Transverse colon (tissue), 4 donors: ENCODE results near the gene EHMT1. TPM values are rescaled to one million over a fixed set of nuclear protein-coding genes. Genes with fewer than 3 reads are reported as not detected.
"Not testable (repeated sequence)": the region's sequence is repeated elsewhere in the genome, so short reads cannot be mapped to it uniquely, and the experiment has no call there.

Experiments used
- DNase-seq: peaks from one replicate; pipeline ENCODE4 v3.0.0-alpha.2; 2019
- H3K27ac ChIP-seq, 4 donors: fragments of 200-600 bp; sonication (generic); 2 replicates each; pipeline ENCODE4 v1.5.1; 2016 to 2018; ENCODE audit warnings: inconsistent platforms in 4 of 4
- H3K27me3 ChIP-seq: fragments of 200-600 bp; sonication (generic); 2 replicates; pipeline ENCODE4 v1.5.1; 2017; ENCODE audit warnings: inconsistent platforms
- H3K36me3 ChIP-seq, 4 donors: fragments of 200-600 bp; sonication (generic); 2 replicates each; pipeline ENCODE4 v1.5.1; 2017 to 2019; ENCODE audit warnings: inconsistent platforms in 4 of 4
- H3K4me1 ChIP-seq, 4 donors: fragments of 200-600 bp; sonication (generic); 2 replicates each; pipeline ENCODE4 v1.5.1; 2017 to 2020; ENCODE audit warnings: inconsistent platforms in 4 of 4
- H3K4me3 ChIP-seq, 4 donors: fragments of 200-600 bp; sonication (generic); 1 replicate in 1 of 4; 2 replicates in 3 of 4; pipeline versions ENCODE4 v1.5.1 to v1.6.1; 2017 to 2019; ENCODE audit warnings: inconsistent platforms in 4 of 4
- H3K9me3 ChIP-seq, 2 donors: fragments of 200-600 bp; sonication (generic); 2 replicates each; pipeline ENCODE4 v1.5.1; 2017 to 2019; ENCODE audit warnings: inconsistent platforms in 2 of 2
- CTCF ChIP-seq, 5 experiments: fragments of 200-600 bp in 3 of 5; fragments of 450-650 bp in 2 of 5; sonication (generic) in 3 of 5; IDR thresholded peaks; 1 replicate in 2 of 5; 2 replicates in 3 of 5; pipeline ENCODE4 v1.5.1; 2016 to 2017; ENCODE audit warnings: antibody characterized with exemption in 5 of 5, inconsistent platforms in 3 of 5, mild to moderate bottlenecking in 2 of 5, moderate library complexity in 1 of 5
- EP300 ChIP-seq: sonication (generic); formaldehyde crosslinking; IDR thresholded peaks from one replicate; pipeline ENCODE4 v1.6.1; 2017; ENCODE audit warnings: antibody characterized with exemption, low read depth
- POLR2A ChIP-seq: fragments of 450-650 bp; IDR thresholded peaks from one replicate; pipeline ENCODE4 v1.6.1; 2016; ENCODE audit warnings: antibody characterized with exemption, mild to moderate bottlenecking, moderate library complexity
- POLR2AphosphoS5 ChIP-seq, 3 donors: sonication (generic); formaldehyde crosslinking; IDR thresholded peaks; one replicate each; pipeline ENCODE4 v1.6.1; 2016; ENCODE audit warnings: antibody characterized with exemption in 3 of 3
- WGBS, 2 donors: methylation state at CpG; one replicate each; pipeline ENCODE4 v1.1.5; 2018; ENCODE audit warnings: low coverage in 1 of 2; 5-methylcytosine and 5-hydroxymethylcytosine counted together
- in situ Hi-C, 4 donors: fragments of 200-750 bp; cut with MboI; loops; one replicate each; pipeline versions ENCODE4 v1.15.0 to v1.15.1; 2017; ENCODE audit warnings: low sequenced_read_pairs in 3 of 4, low pct_ligation_motif_present in 1 of 4, low pct_unique_long_range_greater_than_20kb in 1 of 4
- intact Hi-C: fragments of 100-400 bp; cut with DNase I; formaldehyde crosslinking; loops from one replicate; pipeline ENCODE4 v1.15.1; 2023; ENCODE audit warnings: low total_unique reads
- total RNA-seq, 4 donors: library from RNA; depleted of rRNA; stranded (reverse); fragments of >200 nt; gene quantifications; one replicate each; pipeline ENCODE4 v1.1.0, GENCODE V29; 2016

The EHMT1 gene
- total RNA-seq, 4 donors from 2014 or later, result 93.8 to 184 (median 139) TPM

GRCh38 chr9:137621131-137621757 lies 2.4 kb downstream of the EHMT1 start:
- intact Hi-C loops, result no loop called here
- WGBS, 2 donors, result 57 to 58% methylated on average over 6 of the region's 6 CpGs
- TF ChIP-seq CTCF (IDR thresholded peaks at IDR 0.05) (peak in 4 of 5 experiments; percentile 35 to 41 (median 40)), EP300 (no peak)

GRCh38 chr9:137622211-137622610 lies 3.4 kb downstream of the EHMT1 start:
- H3K9me3 ChIP-seq, H3K27ac ChIP-seq, DNase-seq, in situ Hi-C loops, H3K4me3 ChIP-seq, intact Hi-C loops, H3K27me3 ChIP-seq, H3K36me3 ChIP-seq: not testable (repeated sequence)
- 67 to 92% methylated on average over 2 to 8 of the region's 8 CpGs for WGBS, 2 donors
- peaks cover 18 to 47% (median 33%) of the 10 kb centered on the region in 4 donors for H3K4me1 ChIP-seq

More at GRCh38 chr9:137621131-137621757, 2.4 kb downstream of the EHMT1 start:
- Histone ChIP-seq H3K4me1 (peaks cover 21 to 49% (median 35%) of the 10 kb centered on the region in 4 donors), H3K36me3 (no peaks in the 10 kb centered on the region), H3K27me3 (no peaks in the 10 kb centered on the region), H3K4me3 (no peak overlapping the region), H3K9me3 (no peaks in the 10 kb centered on the region), H3K27ac (no peak overlapping the region)
- DNase-seq, result no peak
- in situ Hi-C loops, result no loop called here

- DNase-seq, result no peak
- intact Hi-C loops (no loop called here), in situ Hi-C loops (no loop called here)
- Histone ChIP-seq H3K9me3 (no peaks in the 10 kb centered on the region), H3K36me3 (no peaks in the 10 kb centered on the region), H3K4me3 (no peak overlapping the region), H3K4me1 (peaks cover 6 to 58% (median 22%) of the 10 kb centered on the region in 4 donors), H3K27ac (no peak overlapping the region), H3K27me3 (no peaks in the 10 kb centered on the region)
- WGBS, 2 donors, result 92% methylated on average over 3 to 4 of the region's 4 CpGs
- no peak for TF ChIP-seq CTCF (IDR thresholded peaks at IDR 0.05)
- no peak for TF ChIP-seq POLR2A
- TF ChIP-seq EP300, result no peak
- TF ChIP-seq POLR2AphosphoS5 (IDR thresholded peaks at IDR 0.05), result no peak
Observed at GRCh38 chr9:137626464-137626863, 7.7 kb downstream of the EHMT1 start.

GRCh38 chr9:137627406-137627805 lies 8.6 kb downstream of the EHMT1 start:
- DNase-seq, in situ Hi-C loops, H3K36me3 ChIP-seq, H3K27ac ChIP-seq, H3K9me3 ChIP-seq, H3K27me3 ChIP-seq, intact Hi-C loops, H3K4me3 ChIP-seq: not testable (repeated sequence)
- H3K4me1 ChIP-seq, result peaks cover 6 to 53% (median 18%) of the 10 kb centered on the region in 4 donors
- WGBS, 2 donors, result 95 to 96% methylated on average over 4 to 14 of the region's 14 CpGs

GRCh38 chr9:137630126-137630525 lies 11.3 kb downstream of the EHMT1 start:
- Histone ChIP-seq H3K9me3 (no peaks in the 10 kb centered on the region), H3K27ac (peak overlapping the region; percentile 0 to 28 (median 12)), H3K4me1 (peaks cover 6 to 56% (median 18%) of the 10 kb centered on the region in 4 donors), H3K4me3 (no peak overlapping the region), H3K27me3 (no peaks in the 10 kb centered on the region), H3K36me3 (no peaks in the 10 kb centered on the region)
- DNase-seq, result no peak
- intact Hi-C loops, result no loop called here
- in situ Hi-C loops, result no loop called here
- TF ChIP-seq CTCF (IDR thresholded peaks at IDR 0.05), result no peak
- TF ChIP-seq EP300, result no peak
- TF ChIP-seq POLR2AphosphoS5 (IDR thresholded peaks at IDR 0.05), result no peak
- no peak for TF ChIP-seq POLR2A
- 22 to 52% methylated on average over 1 of the region's 1 CpG for WGBS, 2 donors
